Liver (tissue), 9 donors: ENCODE results near the gene TSPAN18. TPM values are rescaled to one million over a fixed set of nuclear protein-coding genes. Genes with fewer than 3 reads are reported as not detected.

Experiments used
- DNase-seq: peaks from one replicate; pipeline ENCODE4 v3.0.0-alpha.2; 2017; ENCODE audit warnings: low spot score
- H3K27ac ChIP-seq, 2 donors: one replicate each; pipeline ENCODE4 v1.7.0; 2013; ENCODE audit warnings: inconsistent platforms in 2 of 2, low read length in 2 of 2, control low read depth in 1 of 2, low read depth in 1 of 2, mild to moderate bottlenecking in 1 of 2
- H3K27me3 ChIP-seq, 4 donors: one replicate each; pipeline versions ENCODE4 v1.6.1 to v1.7.0; 2013; ENCODE audit warnings: low read length in 3 of 4, inconsistent platforms in 1 of 4, mild to moderate bottlenecking in 1 of 4, moderate library complexity in 1 of 4; ENCODE audit not compliant: control insufficient read depth in 4 of 4, insufficient read depth in 4 of 4
- H3K36me3 ChIP-seq, 4 donors: one replicate each; pipeline versions ENCODE4 v1.6.1 to v1.7.0; 2013; ENCODE audit warnings: low read length in 3 of 4, mild to moderate bottlenecking in 3 of 4, low read depth in 1 of 4, moderate library complexity in 1 of 4; ENCODE audit not compliant: control insufficient read depth in 4 of 4, insufficient read depth in 3 of 4
- H3K4me1 ChIP-seq, 4 donors: one replicate each; pipeline versions ENCODE4 v1.6.1 to v1.7.0; 2013; ENCODE audit warnings: low read length in 3 of 4, mild to moderate bottlenecking in 3 of 4, moderate library complexity in 1 of 4; ENCODE audit not compliant: control insufficient read depth in 4 of 4, insufficient read depth in 4 of 4
- H3K4me3 ChIP-seq, 3 donors: one replicate each; pipeline versions ENCODE4 v1.6.1 to v1.7.0; 2013; ENCODE audit warnings: low read length in 3 of 3, control low read depth in 1 of 3, low read depth in 1 of 3, mild to moderate bottlenecking in 1 of 3
- H3K9ac ChIP-seq, 2 donors: one replicate each; pipeline ENCODE4 v1.7.0; 2013; ENCODE audit warnings: low read length in 2 of 2, mild to moderate bottlenecking in 2 of 2, moderate library complexity in 2 of 2, control low read depth in 1 of 2, low read depth in 1 of 2
- H3K9me3 ChIP-seq, 4 donors: one replicate each; pipeline versions ENCODE4 v1.6.1 to v1.7.0; 2013; ENCODE audit warnings: low read length in 3 of 4; ENCODE audit not compliant: control insufficient read depth in 4 of 4
- ATF3 ChIP-seq: IDR thresholded peaks from 2 replicates; pipeline ENCODE4 v1.6.1; 2016; ENCODE audit warnings: antibody characterized with exemption
- CTCF ChIP-seq: fragments of 150-350 bp; IDR thresholded peaks from 2 replicates; pipeline ENCODE4 v1.5.1; 2017; ENCODE audit warnings: improper control_type of control experiment, low read depth, low read length; ENCODE audit not compliant: missing input control
- FOXA2 ChIP-seq: IDR thresholded peaks from 2 replicates; pipeline ENCODE4 v1.6.1; 2016; ENCODE audit warnings: antibody characterized with exemption
- GABPA ChIP-seq, 2 donors: IDR thresholded peaks in 1 of 2; conservative IDR thresholded peaks in 1 of 2; 2 replicates each; pipeline ENCODE4 v1.6.1; 2016; ENCODE audit warnings: antibody characterized with exemption in 2 of 2, mild to moderate bottlenecking in 1 of 2, moderate library complexity in 1 of 2
- HNF4A ChIP-seq, 2 donors: conservative IDR thresholded peaks; 2 replicates each; pipeline ENCODE4 v1.6.1; 2016; ENCODE audit warnings: antibody characterized with exemption in 2 of 2, mild to moderate bottlenecking in 2 of 2
- JUND ChIP-seq, 2 donors: IDR thresholded peaks; 2 replicates each; pipeline ENCODE4 v1.6.1; 2016; ENCODE audit warnings: antibody characterized with exemption in 2 of 2
- NR2F2 ChIP-seq: IDR thresholded peaks from 2 replicates; pipeline ENCODE4 v1.6.1; 2016; ENCODE audit warnings: antibody characterized with exemption
- REST ChIP-seq: IDR thresholded peaks from 2 replicates; pipeline ENCODE4 v1.6.1; 2016; ENCODE audit warnings: antibody characterized with exemption, mild to moderate bottlenecking
- RXRA ChIP-seq, 2 donors: IDR thresholded peaks; 2 replicates each; pipeline ENCODE4 v1.6.1; 2017 to 2018; ENCODE audit warnings: antibody characterized with exemption in 2 of 2, mild to moderate bottlenecking in 1 of 2
- SP1 ChIP-seq: IDR thresholded peaks from 2 replicates; pipeline ENCODE4 v1.6.1; 2018; ENCODE audit warnings: antibody characterized with exemption, mild to moderate bottlenecking
- TAF1 ChIP-seq: conservative IDR thresholded peaks from 2 replicates; pipeline ENCODE4 v1.6.1; 2016; ENCODE audit warnings: antibody characterized with exemption, mild to moderate bottlenecking
- YY1 ChIP-seq: IDR thresholded peaks from 2 replicates; pipeline ENCODE4 v1.6.1; 2016; ENCODE audit warnings: antibody characterized with exemption, mild to moderate bottlenecking
- WGBS: extraction: QIAGEN DNeasy Blood & Tissue Kit; methylation state at CpG from one replicate; pipeline ENCODE4 v1.1.7; 2013; 5-methylcytosine and 5-hydroxymethylcytosine counted together
- polyA plus RNA-seq, 2 donors: library from polyadenylated mRNA; stranded (reverse) in 1 of 2; unstranded in 1 of 2; fragments of 200-250 nt in 1 of 2; fragments of >200 nt in 1 of 2; fragmentation: Nextera tagmentation in 1 of 2; extraction: Ambion mirVana in 1 of 2; gene quantifications; one replicate each; pipeline versions ENCODE4 v1.2.1 to v1.2.3, GENCODE V29; 2013 to 2015
- total RNA-seq, 2 donors: library from RNA; depleted of rRNA; stranded (reverse); fragments of >200 nt; gene quantifications; one replicate each; pipeline ENCODE4 v1.2.3, GENCODE V29; 2014
- donor health status: healthy.
- donor health status: healthy.
- donor health status: healthy.
- donor health status: healthy.
- donor health status: healthy.

The TSPAN18 gene
- total and polyA plus RNA-seq, 4 donors = 1.2 to 5.0 (median 2.8) TPM

DNA sequence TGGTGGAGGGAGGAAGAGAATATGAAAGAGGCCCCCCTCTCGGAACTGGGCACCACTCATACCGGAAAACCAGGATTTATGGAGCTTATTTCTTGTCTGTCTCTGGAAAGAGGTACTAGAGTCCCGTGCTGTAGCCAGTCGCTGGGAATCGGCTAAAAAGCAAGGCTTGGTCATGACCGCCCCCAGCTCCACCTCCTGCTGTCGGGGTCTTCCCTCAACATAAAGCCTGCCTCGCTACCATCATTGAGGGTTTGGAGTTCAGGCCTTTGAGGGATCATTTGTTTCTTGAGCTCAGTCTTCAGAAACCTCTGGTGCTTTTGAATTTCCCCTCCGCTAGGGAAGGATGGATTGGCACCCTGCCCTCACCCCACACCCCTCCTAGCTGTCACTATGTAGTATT lies 97.1 kb downstream of the TSPAN18 start:
- no peaks in the 10 kb centered on the region for H3K36me3 ChIP-seq
- no peaks in the 10 kb centered on the region for H3K4me1 ChIP-seq
- TF ChIP-seq YY1 = no peak
- TF ChIP-seq REST = no peak
- H3K27me3 ChIP-seq = no peaks in the 10 kb centered on the region
- peaks cover 3 to 7% (median 5%) of the 10 kb centered on the region in 4 donors for H3K9me3 ChIP-seq
- H3K4me3 ChIP-seq = no peak overlapping the region
- no peak overlapping the region for H3K9ac ChIP-seq
- 87% methylated on average over 9 of the region's 9 CpGs for WGBS
- DNase-seq = no peak
- H3K27ac ChIP-seq = peak overlapping the region in 1 of 2 donors; percentile 31

DNA sequence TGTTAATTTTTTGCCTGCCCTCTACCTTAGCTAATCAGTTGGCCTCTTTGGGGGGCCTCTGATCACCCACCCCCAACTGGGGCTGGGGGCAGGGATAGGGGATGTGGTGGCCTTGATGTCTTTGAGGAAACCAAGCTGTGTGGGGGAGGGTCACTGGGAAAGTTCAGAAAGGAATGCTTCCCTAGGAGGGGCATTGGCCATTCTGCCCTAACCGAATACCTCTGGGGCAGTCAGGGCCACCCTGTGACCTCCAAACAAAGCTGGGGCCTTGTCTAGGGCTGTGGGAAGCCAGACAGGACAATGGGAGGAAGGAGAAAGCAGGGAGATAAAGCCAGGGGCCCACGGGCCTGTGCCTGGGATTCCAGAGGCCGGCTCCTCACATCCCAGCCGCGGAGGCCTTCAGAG lies 97.5 kb downstream of the TSPAN18 start:
- 71% methylated on average over 5 of the region's 5 CpGs for WGBS
- peak; percentile 93 for TF ChIP-seq NR2F2
- TF ChIP-seq ATF3 = no peak
- no peaks in the 10 kb centered on the region for H3K4me1 ChIP-seq
- H3K36me3 ChIP-seq = no peaks in the 10 kb centered on the region
- H3K27me3 ChIP-seq = no peaks in the 10 kb centered on the region
- H3K9ac ChIP-seq = no peak overlapping the region
- DNase-seq = no peak
- H3K4me3 ChIP-seq = no peak overlapping the region
- H3K27ac ChIP-seq = peak overlapping the region in 1 of 2 donors; percentile 31
- H3K9me3 ChIP-seq = peaks cover 3 to 7% (median 5%) of the 10 kb centered on the region in 4 donors

DNA sequence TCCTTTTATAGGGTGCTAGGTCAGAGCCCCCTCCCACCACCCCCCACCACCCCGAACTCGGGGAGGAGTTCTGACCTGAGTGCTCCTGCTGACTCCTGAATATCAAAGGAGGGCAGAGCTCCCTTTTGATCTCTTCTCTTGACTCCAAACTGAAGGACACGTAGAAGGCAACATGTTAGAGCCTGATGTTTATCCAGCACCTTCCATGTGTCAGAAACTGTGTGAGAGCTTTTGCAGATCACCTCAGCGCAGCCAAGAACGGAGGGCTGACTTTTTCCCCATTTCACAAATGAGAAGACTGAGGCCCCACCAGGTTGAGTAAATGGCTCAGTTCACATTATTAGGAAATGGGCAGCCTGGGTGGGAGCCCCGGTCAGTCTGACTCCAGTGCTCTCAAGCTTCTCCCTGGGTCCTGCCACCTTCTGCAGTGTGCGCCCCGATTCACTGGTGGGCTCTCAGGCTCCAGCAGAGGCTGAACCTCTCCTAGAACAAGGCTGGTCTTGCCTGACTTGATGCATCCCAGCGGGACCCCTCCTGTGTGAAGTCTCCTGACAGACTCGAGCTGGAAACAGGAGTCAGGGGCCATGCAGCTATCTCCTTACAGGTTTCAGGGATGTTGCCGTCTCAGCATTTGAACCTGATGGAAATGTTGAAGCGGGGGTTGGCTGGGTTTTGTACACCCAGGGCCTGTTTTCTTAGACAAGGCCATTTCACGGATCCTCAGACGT lies 98.5 kb downstream of the TSPAN18 start:
- Histone ChIP-seq H3K9ac (no peak overlapping the region), H3K4me3 (no peak overlapping the region), H3K9me3 (peaks cover 0 to 5% (median 3%) of the 10 kb centered on the region in 4 donors), H3K36me3 (no peaks in the 10 kb centered on the region), H3K27me3 (no peaks in the 10 kb centered on the region), H3K4me1 (no peaks in the 10 kb centered on the region), H3K27ac (no peak overlapping the region)
- WGBS = 82% methylated on average over 14 of the region's 14 CpGs
- TF ChIP-seq FOXA2 (no peak), CTCF (no peak), HNF4A (conservative IDR thresholded peaks at IDR 0.05) (no peak), YY1 (no peak), REST (no peak), JUND (IDR thresholded peaks at IDR 0.05) (no peak), NR2F2 (no peak), TAF1 (no peak), SP1 (no peak), GABPA (IDR thresholded peaks at IDR 0.05 in 1 of 2, conservative IDR thresholded peaks at IDR 0.05 in 1 of 2) (no peak), RXRA (IDR thresholded peaks at IDR 0.05) (no peak)
- no peak for DNase-seq
